NCI-H1436 (cell line): ENCODE results near the gene POLD2.

Source experiments
- DNase-seq: peaks from one replicate; lab custom pipeline; 2025; lab: John Stamatoyannopoulos, UW

Gene POLD2

DNA sequence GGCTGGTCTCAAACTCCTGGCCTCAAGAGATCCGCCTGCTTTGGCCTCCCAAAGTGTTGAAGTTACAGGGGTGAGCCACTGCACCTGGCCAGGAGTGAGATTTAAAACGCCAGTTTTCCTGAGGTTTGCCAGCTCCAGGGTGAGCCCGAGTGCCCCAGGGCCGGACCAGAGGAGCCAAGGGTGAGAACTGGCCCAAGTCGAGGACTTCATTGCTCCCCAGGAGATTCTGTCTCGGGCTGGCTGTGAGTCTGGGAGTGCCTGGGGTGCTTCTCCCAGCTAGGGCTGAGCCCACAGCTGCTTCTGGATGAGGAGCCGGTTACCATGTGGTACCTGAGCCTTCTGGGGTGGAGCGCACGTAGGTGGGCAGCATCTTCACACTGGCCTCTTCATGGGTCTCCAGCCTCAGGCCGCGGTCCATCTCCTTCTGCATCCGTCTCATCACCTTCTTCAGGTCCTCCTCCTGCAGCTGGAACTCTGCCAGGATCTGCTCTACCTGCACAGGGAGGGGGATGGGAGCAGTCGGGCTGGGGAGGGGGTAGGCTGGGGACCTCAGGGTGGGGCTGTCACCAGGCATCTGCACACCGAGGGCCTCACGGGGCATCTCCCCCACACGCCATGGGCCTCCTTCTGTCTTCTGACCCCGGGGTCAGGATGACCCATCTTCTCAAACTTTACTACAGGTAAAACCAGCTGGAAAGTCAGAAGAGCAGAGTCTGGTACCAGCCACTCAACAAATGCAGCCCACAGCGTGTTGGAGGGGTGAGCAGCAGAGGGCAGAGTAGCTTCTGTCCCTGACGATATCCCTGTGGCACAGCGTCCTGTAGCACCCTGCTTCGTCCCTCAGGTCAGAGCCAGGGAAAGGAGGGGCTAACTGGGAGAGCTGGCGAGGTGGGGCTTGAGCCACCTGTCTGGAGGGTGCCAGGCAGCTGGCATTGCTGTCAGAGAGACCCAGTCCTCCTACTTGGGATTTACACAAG is 29.9 kb upstream of the POLD2 start:
- no peak for DNase-seq

DNA sequence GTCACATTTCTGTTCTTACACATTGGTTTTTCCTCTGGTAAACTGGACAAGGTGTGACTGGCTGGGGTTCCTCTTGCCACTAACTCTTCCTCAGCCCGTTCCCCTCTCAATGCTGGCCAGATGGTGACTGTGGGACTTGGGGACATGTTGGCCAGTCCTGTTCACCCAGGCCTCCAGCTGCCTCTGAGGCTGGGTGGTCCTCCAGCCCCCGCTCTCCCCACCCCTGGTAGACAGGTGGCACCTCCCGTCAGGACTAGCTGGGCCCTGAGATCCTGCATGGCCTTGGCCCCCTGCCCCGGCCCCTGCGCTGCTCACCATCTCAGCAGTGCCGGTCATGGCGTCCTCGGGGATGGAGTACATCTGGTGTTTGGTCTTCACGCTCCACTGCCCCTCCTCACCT is 28.6 kb upstream of the POLD2 start:
- DNase-seq, result no peak

DNA sequence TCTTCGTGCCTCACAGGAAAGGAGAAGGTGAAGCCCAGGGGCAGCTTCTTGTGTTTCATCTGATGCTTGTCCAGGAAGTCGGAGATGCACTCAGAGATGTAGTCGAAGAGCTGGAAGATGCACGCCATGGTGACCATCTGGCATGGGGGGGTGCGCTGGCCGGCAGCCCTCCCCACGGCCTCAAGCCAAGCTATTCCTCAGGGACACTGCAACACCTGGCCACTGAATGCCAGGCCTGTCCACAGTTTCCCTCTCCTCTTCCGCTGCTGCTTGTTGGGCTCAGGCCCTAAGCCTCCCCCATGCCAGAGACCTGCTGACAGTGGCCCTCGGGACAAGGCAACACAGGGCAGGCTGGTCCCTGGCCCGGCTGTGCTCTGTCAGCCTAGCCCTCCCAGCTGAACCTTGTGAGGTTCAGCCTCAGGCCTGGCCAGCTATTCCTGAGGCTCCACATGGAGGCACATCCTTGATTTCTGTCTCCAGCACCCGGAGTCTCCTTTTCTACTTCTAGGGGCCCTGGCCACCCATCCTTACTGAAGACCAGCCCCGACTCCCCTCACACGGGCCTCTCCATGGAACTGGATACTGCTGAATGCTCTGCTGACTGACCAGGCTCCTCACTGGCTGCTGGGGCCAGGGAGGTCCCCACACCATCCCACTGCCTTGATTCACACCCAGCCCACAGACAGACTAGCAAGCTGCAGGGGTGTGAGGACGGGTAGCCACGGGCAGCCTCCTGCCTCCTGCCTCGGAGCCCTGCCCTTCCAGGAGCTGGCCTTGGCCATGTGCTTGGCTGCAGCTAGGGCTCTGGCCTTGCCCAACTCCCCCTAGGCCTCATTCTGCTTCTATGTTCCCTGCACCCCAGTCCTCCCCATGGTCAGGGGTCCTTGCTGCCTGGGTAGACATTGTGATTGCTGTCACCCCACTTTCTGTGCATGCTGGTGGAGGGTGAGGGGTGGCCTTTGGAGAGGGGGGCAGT is 27.9 kb upstream of the POLD2 start:
- DNase-seq, result no peak

DNA sequence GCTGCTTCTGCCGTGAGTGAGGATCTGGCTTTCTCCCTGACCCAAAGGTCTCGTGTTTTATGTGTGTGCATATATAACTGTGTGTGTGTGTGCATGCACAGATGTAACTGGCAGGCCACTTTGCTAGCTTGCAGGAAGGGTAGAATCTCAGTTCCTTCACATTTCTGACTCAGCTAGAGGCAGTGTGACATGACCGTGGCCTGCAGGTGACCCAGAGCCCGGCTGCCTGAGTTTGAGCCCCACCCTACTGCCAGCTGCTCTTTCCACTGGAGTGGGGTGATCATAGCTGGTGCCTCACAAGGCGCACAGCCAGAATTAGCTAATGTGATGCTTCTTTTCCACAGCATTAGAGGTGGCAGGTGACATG is 27.1 kb upstream of the POLD2 start:
- DNase-seq, result no peak

DNA sequence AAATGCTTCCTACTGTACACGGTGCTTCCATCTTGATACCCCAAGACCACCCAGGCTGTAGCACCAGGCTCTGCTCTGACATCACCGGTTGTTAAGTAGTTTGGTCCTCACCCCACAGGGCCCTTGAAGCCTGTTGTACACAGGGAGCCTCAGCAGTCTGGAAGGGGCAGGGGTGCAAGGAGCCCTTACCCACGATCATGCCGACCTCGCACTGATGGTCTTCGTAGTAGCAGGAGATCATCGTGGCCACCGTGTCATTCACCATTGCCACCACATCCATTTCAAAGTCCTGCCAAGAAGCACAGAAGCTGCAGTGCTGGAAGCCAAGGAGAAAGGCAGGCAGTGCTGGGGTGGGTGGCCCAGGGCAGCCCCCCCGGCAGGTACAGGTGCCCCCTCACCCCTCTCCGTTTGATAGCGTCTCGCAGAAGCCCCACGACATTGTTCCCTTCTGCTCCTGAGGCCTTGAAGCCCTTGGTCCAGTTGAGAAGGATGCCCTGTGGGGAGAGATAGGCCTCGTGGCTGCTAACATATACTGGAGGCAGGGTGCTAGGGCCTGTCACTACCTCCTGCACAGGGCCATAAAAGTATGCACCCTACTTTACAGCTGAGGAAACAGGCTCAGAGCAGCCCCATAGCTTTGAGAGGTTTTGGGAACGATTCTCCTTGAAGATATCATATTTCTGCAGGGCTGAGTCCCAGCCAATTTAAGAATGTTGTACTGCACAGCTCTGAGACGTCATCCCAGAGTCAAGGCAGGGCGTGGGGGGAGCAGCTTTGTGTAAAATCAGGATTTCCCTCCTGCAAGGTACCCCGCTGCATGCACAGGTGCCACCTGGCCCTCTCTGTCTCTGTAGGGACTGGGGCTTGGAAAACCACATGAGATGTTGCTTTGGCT is 26.5 kb upstream of the POLD2 start:
- DNase-seq, result no peak

DNA sequence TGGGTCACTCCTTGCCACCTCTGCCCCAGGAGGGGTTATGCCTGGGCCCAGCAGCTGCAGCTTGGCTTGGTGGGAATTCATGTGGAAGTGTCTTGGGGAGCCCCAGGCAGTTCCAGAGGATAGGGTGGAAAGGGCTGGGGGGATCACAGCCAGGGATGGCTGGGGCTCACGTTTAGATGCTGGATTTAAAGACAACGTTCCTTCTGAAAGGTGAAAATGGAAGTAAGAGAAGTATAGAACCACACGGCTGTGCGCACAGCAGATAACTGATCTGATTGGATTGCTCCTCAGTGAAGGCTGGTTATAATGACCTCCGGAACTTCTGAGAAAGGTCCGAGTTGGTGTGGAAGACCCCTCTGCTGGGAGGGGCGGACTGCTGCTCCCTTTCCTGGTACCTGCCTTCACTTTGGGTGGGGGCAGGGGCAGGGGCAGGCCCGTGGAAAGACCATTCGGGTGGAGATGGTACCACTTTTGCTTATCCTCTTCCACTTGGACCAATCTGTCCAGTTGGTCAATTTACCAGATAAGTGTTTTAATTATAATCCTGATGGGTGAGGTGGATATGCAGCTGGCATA is 25.7 kb upstream of the POLD2 start:
- DNase-seq, result no peak

DNA sequence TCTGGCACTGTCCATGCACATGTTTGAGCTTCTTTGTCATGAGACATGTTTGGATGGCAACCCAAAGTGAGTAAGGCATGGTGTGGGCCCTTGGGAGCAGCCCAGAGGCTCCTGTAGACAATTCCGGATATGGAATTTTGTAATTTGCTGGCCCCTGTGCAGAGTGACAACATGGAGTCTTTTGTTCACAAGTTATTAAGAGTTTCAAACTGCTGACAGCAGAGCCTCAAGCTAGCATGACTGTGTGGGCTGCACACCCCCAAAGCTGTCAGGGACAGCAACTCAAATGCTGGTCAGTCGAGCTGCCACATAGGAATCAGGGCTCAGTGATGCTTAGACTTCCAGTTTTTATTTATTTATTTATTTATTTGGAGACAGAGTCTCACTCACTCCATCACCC is 24.8 kb upstream of the POLD2 start:
- DNase-seq, result no peak

DNA sequence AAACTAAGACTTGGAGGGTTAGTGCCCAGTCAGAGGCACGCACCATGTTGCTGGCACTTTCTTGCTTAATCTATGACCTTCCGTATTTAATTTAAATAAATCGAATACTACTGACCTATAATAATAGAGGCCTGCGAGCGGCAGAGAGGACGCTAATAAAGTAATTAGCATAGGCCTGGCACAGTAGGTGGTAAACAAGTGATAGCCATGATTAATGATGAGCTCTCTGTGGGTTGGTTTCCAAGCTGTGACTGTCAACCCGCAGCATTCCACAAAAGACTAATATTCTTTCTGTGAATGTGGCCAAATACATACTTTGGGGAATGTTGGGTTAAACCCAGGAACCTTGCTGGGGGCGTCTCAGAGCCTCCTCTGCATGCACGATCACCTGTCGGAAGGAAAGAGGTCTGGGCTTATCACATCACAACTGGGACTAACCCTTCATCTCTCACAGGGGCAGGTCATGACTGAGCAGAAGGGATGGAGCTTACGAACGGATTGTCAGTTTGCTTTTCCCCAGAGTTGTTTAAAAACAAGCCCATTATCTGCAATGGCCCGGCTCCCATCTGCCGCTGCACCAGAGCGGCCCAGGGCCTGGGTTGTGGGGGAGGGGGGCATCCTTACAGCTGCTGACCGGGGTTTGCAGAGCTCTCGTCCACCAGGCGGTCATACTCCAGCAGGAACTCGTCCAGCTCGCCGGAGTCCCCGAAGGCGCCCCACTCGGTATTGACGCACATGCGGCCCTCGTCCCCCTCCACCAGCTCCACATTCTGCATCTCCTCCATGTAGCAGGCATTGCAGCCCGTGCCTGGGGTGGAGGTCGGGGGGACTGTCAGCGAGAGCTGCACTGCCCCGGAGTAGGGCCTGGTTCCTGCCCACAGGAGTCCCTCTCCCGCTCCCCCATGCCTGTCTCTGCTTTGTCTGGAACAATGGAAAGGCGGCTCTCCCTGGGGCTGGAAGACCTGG is 24.0 kb upstream of the POLD2 start:
- no peak for DNase-seq

DNA sequence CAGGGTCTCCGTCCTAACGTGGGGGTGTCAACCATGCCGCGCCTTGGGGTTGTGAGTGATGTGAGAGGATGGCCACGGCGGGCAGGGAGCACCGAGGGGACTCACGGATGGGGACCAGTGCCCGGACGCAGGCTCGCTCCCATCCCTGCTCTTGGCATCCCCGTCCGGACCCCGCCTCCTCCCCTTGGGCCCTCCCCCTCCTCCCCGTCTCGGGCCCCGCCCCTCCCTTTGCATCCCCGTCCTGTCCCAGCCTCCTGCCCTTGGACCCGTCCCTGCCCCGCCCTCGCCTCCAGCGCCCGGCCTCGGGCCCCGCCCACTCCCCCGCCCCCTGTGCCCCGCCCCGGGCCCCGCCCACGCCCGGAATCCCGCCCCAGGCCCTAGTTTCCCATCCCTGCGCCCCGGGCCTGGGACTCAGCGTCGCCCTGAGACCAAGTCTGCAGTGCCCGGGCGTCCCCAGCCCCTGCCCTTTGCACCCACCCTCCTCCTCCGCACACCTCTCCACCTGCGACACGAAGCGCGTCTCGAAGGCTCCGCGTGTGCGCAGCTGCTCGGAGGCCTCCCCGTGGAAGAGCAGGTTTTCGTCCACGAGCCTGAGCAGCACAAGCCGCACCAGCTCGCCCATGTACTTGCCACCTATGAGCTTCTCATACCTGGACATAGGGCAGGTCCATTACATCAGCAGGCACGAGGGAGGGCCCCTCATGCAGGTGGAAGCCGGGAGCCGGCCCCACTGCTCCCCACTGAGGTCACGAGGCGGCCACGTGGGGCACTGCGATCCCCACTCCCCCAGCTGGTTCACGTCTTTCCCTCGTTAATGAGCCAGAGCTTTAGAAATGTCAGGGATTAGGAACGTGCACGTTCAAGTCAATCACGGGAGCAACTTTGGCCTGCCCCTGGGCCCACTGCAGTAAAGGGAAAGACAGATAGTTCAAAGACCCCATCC is 22.9 kb upstream of the POLD2 start:
- no peak for DNase-seq

DNA sequence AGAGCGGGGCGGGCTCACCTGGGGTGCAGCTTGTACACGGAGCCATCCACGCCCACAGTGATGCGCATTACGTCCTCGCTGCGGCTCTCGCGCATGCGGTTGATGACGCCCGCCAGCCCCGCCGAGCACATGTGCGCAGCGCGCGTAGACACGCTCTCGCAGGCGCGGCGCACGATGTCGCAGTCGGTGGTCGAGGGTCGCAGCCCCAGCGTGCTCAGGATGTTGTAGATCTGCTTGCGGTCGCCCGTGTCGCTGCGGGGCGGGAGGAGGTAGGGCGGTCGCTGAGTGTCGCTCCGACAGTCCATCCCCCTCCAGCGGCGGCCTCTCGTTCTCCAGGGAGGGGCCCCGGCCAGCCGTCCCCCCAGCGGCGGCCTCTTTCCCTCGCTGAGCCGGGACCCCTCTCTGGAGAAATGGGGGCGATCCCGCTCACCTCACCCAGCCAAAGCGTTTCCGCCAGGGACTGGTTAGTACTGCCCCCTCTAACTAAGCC is 22.2 kb upstream of the POLD2 start:
- DNase-seq, result no peak

DNA sequence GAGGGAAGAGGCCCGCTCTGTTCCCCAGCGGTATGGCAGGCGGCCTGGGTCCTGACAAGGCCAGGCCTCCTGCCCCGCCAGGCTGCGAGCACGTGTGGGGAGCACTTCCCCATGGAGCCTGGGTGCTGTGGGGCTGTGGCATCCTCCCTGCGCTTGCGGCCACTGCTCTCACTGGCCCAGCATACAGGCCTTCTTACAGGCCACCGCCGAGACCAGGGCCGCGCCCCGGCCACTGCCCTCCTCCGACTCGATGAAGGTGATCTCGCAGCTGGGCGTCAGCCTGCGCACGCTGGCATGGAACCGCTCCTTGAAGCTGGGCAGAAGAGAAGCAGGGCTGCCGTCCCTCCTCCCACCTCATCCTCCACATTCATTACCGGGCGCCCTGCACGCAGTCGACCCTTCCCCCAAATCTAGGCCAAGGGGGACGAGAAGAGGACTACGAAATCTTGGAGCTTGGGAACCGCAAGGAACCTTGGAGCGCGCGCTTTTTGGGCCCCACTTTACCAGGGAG is 21.7 kb upstream of the POLD2 start:
- no peak for DNase-seq

DNA sequence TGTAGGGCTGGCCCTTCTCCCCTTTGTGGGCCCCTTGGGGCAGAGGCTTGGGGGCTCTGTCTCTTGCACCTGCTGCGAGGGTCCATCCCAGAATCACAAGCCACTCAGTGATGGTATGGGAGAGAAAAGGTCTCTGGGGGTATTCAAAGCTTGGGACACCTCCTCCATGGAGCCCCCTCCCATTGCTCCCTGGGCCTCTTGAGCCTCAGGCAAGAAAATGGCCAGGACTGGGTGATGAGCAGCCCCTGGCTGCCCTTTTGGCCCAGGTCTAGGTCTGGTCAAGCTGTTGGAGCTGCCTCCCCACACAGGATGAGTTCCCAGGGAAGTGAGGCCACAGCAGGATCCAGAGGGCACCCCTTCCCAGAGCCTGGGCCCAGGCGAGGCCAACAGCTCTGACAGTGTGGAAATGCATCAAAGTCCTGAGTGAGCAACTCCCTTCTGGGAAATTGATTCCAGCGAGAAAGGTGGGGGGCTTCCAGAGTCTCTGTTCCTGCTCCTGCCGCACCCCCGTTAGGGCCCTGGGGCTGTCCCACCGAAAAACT is 21.1 kb upstream of the POLD2 start:
- DNase-seq, result no peak

DNA sequence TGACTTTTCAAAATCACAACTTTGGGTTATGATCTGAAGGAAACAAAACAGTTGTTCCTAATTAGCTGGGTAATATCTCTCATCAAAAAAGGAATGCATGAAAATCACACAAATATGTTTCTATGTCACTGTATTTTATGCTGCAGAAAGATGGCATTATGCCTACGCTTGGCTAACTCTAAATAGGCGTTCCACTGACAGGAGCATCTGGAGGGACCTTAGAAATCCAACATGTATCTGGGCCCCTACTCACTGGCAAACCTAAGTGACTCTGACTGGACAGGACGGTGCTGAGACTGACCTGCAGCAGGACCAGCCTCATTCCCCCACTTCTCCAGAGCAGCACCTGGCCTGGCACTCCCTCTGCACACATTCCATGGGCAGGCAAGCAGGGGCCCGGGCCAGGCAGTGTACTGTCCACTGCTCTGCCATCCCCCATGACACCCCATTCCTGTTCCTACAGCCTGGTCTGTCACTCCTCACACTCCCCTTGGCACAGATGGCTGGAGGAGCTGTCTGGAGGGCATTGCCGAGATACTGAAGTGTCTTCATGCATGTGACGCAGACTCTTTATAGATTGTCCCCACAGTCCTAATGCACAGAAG is 20.4 kb upstream of the POLD2 start:
- no peak for DNase-seq

DNA sequence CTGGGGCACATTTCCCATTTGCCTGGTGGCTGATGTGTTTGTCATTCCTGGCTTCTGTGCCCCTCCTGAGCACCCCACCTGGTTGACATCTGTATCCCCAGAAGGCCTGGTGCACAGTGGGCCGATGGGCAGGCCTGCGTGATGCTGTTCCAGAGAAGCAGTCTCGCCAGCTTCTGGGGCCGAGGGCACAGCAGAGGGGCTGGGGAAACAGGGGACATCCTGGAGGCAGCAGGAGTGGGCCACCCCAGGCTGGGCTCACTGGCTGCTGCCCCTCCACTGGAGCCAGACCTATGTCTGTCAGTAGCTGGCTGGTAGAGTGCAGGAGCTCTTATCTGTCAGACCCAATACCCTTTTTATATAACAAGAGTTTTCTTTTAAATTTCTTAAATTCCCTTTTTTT is 18.7 kb upstream of the POLD2 start:
- DNase-seq, result no peak

DNA sequence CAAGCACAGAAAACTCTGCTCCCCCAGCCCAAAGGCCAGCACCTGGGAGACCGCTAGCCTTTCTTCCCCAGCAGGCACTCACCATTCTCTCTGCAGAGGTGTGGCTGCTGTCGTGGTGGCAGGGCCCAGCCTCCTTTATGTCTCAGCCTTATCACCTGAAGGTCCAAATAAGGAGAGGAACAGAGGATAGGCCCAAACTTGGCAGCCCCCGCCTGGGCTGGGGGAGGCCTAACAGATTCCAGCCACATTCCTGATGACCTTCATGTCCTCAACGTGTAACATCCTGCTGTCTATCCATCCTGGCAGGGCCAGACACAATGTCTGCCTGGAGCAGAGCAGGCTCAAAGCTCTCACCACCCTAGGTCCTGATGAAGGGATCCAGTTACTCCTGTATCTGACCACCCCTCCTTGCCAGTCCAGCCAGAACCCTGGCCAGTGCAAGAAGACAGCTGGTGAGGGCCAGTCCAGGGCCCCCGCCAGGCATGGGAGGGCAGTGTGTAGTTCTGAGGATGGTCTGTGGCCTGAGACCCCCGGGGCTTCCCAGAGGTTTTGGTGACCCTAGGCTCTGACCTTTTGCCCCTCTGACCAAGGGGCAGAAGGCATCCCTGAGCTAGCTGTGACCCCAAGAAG is 18.0 kb upstream of the POLD2 start, which contains the start of gene MYL7:
MYL7 (minus strand) TSS at position 112 of the 630 bp plus-strand sequence; CDS start at position 85, 27 bp downstream.
- no peak for DNase-seq

DNA sequence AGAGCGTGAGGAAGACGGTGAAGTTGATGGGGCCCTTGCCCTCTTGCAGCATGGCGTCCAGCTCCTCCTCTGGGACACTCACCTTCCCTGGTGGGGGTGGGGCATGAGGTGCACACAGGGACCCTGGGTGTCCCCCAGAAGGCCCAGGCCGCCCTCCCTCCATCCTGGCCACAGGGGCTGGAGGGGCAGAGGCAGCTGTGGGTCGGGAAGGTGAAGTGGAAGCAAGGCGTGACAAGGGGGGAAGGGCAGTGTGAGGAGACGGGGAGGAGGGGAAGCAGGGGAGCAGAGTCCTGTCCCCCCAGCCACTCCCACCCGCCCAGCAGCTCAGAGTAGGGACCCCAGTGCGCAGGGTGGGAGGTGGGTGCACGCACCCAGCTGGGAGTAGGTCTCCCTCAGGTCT is 17.0 kb upstream of the POLD2 start:
- DNase-seq, result no peak

DNA sequence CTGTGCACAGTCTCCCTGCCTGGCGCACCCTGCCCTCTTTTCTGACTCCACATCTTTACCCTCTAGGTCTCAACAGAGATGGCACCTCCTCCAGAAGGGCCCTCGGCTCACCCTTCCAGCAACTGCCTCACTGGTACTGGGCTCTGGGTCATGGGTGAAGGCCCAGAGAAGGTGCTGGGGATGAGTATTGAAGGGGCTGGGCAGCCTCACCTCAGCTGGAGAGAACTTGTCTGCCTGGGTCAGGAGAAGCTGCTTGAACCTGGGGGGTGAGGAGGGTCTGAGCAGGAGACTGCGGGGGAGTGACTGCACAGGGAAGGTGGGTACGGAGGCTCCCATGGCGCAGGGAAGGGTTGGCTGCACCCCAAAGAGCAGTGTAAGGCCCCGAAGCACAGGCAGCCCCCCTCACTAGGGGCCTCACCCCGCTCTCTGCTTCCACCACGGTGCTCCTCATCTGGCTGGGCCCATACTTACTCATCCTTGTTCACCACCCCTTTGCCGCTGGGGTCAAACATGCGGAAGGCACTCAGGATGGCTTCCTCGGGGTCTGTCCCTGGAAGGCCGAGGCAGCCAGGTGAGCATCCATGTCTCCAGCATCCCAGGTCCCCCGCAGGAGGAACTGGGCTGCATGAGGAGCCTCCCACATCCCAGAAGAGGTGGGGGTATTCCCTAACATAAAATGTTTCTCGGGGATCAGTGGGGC is 16.1 kb upstream of the POLD2 start:
- DNase-seq, result no peak
